Neural progenitor cell (in vitro differentiated cells): ENCODE data around the gene MIS18A.

ENCODE experiments used
- EZH2 ChIP-seq: fragments of 200-600 bp; sonication (generic); IDR thresholded peaks from 2 replicates; pipeline ENCODE4 v1.6.1; 2017; ENCODE audit warnings: antibody characterized with exemption, mild to moderate bottlenecking, moderate library complexity
- EZH2phosphoT487 ChIP-seq: fragments of 200-600 bp; sonication (generic); IDR thresholded peaks from 2 replicates; pipeline ENCODE4 v1.6.1; 2017; ENCODE audit warnings: antibody characterized with exemption
- TF ChIP-seq, protein P1 (sequence below): fragments of 200-600 bp; sonication (generic); IDR thresholded peaks from 2 replicates; pipeline ENCODE4 v1.5.1; 2017; ENCODE audit warnings: antibody characterized with exemption, mild to moderate bottlenecking

DNA sequence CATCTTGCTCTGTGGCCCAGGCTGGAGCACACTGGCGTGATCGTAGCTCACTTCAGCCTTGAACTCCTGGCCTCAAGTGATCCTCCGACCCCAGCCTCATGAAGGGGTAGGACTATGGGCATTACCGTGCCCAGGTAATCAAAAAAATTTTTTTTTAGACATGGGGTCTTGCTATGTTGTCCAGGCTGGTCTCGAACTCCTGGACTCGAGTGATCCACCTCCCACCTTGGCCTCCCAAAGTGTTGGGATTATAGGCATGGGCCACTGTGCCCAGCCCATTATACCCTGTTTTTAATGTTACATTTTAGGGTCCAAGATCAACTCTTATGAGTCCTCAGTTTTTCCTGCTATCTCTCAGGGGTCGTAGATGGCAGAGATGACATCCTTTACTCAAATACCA, 26.1 kb upstream of the MIS18A start:
- TF ChIP-seq, protein P1, sequence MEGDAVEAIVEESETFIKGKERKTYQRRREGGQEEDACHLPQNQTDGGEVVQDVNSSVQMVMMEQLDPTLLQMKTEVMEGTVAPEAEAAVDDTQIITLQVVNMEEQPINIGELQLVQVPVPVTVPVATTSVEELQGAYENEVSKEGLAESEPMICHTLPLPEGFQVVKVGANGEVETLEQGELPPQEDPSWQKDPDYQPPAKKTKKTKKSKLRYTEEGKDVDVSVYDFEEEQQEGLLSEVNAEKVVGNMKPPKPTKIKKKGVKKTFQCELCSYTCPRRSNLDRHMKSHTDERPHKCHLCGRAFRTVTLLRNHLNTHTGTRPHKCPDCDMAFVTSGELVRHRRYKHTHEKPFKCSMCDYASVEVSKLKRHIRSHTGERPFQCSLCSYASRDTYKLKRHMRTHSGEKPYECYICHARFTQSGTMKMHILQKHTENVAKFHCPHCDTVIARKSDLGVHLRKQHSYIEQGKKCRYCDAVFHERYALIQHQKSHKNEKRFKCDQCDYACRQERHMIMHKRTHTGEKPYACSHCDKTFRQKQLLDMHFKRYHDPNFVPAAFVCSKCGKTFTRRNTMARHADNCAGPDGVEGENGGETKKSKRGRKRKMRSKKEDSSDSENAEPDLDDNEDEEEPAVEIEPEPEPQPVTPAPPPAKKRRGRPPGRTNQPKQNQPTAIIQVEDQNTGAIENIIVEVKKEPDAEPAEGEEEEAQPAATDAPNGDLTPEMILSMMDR: no peak
- TF ChIP-seq EZH2: no peak
- TF ChIP-seq EZH2phosphoT487: no peak
